Measurements from ENCODE around the gene SRGAP2B.
"Not testable (repeated sequence)": the region's sequence is repeated elsewhere in the genome, so short reads cannot be mapped to it uniquely, and the experiment has no call there.

Gene SRGAP2B

DNA sequence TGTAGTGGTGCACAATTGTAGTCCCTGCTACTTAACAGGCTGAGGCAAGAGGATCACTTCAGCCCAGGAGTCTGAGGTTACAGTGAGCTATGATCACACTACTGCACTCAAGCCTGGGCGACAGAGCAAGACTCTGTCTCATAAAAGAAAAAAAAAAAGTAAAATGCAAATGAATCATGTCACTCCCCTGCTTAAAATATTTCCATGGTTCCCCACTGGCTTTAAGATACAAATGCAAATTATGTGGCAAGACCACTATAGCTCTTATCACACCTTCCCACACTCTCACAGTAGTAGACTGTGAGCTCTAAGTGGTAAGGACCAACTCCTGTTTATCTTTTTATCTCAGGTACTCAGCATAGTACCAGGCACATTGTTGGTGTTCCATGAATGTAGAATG is 53.6 kb downstream of the SRGAP2B start:
- not testable (repeated sequence) for DNase-seq

DNA sequence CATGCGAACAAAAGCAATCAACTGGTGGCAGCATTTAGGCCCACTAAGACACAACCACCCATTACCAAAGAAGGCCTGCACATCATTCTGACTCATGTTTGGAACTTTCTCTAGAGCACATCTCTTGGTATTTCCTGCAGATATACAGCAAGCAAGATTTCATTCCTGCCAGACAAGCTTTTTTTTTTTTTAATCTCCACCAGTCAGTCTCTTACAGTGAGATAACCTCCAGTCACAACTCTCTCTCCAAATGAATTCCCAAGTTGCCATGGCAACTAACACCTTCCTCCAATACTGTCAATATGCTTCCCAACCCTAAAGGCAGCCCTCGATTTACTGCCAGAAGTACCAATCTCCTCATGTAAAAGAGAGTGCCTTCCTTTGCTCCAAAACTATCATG is 59.1 kb downstream of the SRGAP2B start:
- not testable (repeated sequence) for DNase-seq

DNA sequence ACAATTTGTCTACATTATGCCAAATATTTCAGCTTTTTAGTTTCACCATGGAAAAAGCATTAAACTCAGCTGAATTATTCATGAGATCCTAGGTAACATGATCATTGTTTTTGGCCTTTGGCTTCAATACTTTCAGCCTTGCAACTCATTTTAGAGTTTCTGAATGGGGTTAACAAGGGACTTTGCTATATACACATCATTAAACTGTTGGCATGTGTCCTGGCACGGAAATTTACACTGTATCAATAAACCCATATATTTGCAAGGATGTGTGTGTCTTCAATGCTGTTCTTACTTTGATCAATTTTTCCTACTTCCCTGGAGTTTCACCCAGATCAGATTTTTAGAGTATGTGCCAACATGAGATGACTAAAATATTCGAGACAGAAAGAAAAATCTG is 61.6 kb downstream of the SRGAP2B start:
- DNase-seq = not testable (repeated sequence)

DNA sequence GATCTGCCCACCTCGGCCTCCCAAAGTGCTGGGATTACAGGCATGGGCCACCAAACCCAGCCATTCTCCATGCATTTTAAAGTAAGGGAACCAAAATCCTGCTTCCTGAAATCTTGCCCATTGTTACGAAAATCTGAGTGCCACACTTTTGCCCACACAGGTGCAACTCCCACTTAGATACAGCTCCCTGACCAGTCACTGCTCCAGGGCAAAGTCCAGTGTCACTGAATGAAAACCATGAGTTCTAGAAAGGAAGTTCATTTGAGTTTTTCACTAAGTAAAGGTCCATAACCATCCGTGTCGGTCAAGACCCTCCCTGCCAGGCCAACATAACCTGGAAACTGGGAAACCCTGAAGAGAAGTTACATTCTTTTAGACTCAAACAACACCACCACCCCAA is 67.9 kb downstream of the SRGAP2B start:
- DNase-seq = not testable (repeated sequence)

DNA sequence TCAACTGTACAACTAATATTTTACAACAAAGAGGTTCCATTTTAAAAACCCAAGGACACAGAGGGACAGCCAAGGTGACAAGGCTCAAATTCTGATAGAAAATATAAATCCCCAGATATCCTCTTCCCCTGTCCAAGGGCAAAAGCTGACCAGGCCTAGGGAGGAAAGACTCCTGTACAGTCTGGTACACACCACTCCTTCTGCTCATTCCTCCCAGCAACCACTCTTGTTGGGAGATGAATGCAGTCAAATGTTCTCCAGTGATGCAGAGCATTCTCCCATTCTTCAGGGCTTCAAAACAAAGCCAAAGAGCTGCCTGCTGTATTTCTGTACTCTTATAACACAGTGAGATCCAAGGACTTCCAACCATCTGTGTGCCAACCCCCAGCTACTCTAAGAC is 69.8 kb downstream of the SRGAP2B start:
- DNase-seq = not testable (repeated sequence)

DNA sequence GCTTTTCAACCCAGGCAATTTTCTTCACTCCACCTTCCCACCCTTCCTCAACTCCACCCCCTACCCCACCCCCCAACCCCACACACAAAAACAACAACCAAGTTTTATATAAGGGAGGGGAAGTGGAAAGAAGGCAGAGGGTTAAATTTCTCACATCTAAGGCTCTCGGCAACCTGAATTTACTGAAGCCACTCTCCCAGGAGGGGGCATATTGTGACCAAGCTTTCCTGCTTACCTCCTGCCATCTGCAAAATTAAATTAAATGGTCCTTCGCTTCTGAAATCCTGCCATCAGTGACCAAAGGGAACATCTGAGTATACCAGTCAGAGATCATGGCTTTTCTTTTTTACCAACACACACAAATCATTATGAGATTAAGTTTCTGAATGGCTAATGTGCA is 72.9 kb downstream of the SRGAP2B start:
- DNase-seq = not testable (repeated sequence)

DNA sequence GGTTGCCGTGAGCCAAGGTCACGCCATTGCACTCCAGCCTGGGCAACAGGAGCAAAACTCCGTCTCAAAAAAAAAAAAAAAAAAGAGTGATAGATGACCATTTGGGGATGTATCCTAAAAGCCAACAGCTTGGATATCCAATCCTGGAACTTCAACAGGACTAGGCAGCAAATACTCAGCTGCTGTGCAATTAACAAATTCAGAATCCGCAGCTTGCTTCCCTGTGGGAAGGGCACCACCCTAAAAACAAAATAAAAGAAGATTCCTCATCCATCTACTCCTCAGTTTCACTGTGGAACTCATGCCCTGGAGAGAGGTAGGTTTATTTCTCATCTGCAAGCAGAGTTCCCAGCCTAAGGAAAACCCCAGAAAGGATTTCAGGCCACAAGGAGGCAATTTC is 73.4 kb downstream of the SRGAP2B start:
- DNase-seq = not testable (repeated sequence)

DNA sequence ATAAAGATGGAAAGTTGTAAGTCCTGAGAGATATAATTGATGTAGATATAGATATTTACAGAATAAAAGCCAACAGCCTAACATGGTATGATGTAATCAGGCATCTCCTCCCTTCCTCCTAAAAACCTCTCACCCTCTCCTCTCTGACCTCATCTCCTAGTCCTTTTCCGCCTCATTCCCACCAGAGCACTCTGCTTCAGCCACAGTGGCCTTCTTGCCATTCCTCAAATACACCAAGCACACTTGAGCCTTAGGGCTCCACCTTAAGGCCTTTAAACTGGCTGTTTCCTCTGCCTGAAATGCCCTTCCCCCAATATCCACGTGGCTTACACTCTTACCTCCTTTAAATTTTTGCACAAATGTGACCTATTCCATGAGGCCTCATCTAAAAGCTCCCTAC is 75.4 kb downstream of the SRGAP2B start:
- DNase-seq = not testable (repeated sequence)

DNA sequence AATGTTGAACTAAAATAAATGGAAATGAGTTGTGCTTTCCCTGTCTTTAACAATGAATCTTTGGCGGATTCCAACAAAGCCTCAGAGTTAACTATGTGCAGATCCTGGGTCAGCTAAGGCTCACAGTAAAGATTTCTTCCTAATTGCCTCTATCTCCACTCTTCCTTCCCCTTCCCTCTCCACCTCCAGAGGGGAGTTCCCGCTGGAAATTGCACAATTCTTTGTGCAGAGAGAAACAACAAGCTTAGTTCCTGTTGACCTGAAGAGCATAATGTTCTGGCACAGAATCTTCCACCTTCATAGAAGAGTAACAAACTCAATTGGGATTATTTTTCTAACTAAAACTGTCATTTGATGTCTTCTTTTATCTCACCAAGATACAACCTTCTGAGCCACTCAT is 77.4 kb downstream of the SRGAP2B start:
- not testable (repeated sequence) for DNase-seq

DNA sequence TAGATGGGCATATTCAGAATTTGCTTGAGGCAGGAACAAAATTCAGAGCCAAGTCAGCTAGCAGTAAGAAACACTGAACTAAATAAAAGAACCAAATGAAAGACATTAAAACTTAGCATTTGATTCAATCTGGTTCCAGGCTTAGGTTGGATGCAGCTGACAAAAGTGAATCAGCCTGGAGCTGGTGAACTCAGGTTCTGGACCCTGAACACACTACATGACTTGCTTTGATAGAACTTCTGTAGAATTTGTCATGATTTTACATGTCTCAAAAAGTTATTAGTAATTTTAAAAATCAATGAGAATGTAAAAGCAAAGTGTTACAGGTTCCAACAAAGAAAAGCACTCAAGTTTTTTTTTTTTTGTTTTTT is 78.7 kb downstream of the SRGAP2B start:
- DNase-seq = not testable (repeated sequence)

DNA sequence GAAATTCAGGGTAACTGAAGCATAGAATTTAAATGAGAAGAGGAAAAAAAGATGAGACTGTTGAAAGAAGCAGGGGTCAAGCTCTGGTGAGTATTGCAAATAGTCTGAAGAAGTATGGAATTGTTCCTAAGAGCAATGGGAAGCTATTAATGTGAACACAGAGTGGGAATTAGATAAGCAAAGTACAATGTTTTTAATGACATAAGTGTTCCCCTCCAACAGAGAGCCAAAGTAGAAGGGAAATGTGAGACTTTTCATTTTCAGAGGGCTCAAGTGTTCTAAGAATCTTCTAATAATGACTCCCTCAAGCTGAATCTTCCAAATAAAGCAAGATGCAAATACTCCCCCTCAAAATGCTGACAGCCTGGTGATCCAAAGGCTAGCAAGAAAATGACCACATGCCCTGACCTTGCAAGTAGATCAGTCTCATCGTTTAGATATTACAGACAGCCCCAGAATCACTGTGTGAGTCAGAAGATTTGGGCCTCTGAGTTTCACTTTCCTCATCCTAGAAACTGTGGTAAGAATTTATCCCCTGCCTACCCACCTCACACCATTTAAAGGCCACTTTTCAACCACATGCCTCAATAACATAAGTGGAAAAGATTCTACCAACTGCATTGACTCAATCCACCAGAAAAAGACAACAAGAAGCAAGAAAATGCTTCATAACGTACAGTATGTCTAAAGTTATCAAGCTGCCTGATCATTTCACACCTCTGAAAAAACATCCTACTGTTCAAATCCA is 79.2 kb downstream of the SRGAP2B start:
- not testable (repeated sequence) for DNase-seq

DNA sequence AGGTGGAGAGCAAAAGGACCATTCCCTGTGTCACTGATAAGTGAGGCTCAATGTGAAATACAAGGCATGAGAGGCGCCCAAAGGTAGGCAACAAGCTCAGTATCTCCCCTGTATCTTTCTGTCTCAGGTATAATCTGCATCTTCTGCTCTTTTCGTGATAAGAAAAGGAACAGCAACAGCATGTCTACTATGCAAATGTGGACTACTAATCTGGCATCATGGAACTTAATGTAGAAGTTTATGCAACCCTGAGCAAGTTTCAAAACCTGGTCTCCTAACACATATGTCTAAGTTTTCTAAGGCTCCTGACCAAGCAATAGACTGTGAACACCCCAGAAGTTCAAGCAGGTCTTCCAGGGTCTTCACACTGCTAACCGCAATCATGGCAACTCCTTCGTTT is 81.8 kb downstream of the SRGAP2B start:
- DNase-seq = not testable (repeated sequence)

DNA sequence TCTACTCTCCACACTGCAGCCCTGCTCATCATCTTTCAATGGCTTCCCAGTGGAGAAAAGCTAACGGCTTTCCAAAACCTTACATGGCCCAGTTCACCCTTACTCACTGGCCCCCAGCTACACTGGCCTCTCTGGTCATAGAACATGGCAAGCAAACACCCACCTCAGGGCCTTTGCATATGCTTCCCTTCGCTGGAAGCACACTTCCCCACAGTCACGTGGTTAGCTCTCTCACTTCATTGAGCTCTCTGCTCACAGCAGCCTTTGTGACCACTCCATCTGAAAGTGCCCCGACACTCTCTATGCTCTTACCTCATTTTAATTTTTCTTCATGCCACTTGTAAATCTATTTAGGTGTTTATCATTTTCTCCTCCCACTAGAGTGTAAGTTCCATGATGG is 83.3 kb downstream of the SRGAP2B start:
- not testable (repeated sequence) for DNase-seq

DNA sequence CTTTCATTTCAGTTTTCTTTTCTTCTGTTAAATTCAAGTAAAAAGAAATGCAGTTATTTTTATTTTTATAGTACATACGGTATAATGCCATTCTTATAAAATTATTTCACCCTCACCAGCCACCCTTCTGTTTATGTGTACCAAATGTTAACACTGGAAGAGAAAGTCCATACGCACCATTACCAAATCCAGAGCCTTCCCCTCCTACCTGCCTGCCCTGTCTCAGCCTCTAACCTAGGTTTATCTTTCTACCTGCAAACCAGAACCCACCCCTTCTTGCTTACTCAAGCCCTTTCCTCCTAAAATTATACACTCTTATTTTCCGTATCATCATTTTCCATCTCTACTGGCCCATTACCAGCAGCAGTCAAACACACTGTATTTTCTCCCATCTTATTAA is 84.5 kb downstream of the SRGAP2B start:
- DNase-seq = not testable (repeated sequence)

DNA sequence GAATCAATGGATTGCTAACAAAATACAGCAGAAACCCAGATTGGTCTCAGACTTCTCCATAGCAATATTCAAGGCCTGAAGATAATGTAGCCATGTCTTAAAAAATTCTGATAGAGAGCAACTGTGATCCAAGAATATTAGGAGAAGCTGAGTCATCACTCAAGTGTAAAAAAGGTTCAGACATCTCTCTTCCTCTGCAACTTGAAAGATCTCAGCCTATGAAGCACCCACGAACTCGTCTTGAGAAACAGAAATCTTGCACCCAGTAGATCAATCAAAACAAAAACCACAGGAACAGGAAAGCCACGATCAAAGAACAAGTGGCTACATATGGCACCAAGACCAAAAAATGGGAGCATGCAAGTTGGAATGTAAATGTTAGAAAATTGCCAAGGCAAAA is 85.2 kb downstream of the SRGAP2B start:
- not testable (repeated sequence) for DNase-seq

DNA sequence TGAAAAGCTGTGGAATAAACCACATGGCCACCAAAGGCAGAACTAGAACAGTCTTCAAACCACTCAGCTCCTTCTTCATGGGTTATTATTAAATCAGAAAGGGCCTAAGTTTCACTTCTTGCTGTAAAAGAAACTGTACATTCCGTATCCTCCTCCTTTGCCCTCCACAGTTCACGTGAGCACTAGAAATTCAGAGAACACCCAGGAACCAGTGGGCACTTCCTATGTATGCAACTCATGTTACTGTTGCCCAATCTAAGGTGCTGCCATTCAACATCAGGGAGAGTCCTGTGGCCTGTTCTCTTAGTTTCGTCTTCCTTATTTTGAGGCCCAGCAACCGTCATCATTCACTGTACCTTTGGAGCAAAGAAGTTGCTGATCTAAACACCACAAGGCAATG is 86.7 kb downstream of the SRGAP2B start:
- not testable (repeated sequence) for DNase-seq

DNA sequence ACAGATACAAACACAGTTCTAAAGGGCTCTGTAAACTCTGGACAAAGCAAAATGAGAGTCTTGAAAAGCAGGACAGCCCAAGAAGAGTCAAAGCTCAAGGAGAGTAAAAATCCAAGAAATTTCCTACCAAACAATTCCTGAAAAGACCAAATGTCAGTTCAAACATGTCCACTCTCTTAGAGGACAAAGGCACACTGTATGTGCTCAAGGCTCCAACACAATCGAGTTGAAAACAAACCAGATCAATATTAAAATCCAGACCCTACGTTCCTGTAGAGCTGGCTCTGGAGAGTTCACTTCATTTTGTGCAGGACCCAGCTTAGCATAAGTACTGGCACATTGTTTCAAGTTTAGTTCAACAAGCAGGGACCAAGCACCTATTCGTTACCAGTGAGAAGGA is 90.0 kb downstream of the SRGAP2B start:
- not testable (repeated sequence) for DNase-seq

DNA sequence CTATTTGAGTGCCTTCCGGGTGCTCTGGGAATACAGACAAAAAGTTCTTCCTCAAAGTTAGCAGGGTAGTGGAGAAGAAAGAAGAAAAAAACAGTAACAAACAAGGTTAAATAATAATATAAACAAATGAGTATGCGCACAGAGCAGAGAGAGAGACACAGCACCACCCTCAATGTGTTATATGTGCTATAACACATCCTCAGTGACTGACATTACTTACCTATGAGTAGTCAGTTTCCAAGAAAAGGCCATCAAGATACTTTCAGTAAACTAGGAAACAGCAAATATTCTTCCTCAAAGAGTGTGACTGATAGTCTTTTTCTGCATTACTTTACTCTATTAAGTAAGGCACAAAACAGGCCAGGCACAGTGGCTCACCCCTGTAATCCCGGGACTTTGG is 93.7 kb downstream of the SRGAP2B start:
- not testable (repeated sequence) for DNase-seq

DNA sequence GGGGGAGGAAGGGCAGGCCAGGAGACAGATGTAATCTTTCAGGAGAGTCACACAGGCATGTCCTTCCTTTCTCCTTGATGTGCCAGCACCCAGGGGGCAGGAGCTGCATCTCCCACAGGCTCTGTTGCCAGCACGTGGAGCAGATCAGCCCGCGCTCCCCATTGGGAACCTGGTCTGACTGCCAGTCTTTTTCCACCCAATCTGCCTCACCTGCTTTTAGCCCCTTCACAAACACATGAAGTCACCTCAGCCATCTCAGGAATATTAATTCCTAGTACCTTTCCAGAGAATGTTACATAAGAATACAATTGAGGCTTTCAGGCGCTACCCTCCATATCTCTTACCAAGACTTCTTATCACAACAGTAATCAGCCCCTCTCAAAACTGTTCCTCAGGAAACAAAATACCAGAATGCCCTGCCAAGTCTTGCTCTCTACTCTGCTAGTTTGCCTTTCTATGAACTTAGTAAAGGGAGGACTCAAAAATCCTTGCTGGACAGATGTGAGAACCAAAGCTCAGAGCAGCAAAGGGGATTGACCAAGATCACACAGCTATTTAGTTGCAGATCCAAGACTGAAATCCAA is 94.3 kb downstream of the SRGAP2B start:
- DNase-seq = not testable (repeated sequence)

DNA sequence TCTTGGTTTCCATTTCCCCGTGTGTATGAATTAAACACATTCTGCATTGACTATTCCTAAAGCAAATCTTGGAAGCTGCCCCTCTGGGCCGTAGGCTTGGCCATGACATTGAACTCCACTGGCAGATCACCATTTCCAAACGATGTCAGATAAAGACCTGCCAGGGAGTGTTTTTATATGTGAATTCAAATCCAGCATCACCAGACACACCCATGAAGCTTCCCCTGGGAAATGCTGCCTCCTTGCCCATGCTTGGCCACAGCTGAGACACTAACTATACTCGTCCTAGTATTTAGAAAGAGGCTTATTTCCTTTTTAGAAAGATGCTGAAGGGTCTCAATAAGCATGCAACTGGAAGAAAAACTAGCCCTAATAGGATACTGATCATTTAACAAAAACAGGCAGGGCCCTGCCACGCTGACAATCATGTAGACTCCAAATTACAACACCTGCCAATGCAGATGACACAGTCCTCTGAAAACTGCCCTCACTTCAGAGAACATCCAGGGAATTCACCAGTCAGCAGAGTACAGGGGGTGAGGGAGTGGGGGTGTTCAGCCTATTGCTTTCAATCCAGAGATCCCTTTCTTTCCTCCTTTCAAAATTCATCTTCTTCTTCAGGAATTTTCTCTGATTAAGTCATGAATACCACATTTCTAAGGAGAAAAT is 94.9 kb downstream of the SRGAP2B start:
- DNase-seq = not testable (repeated sequence)

DNA sequence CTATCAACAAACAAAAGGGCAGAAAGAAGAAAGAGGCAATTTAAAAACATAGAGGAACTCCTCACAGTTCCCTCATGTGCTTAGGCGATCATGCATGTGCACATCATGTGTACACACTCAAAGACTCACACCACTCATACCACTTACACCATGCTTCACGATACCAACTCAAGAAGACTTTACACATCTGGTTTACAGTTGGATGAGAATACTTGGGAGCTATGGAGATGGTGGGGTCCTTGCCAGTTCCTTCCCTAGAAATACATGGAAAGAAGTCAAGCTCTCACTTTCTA is 96.2 kb downstream of the SRGAP2B start:
- not testable (repeated sequence) for DNase-seq

DNA sequence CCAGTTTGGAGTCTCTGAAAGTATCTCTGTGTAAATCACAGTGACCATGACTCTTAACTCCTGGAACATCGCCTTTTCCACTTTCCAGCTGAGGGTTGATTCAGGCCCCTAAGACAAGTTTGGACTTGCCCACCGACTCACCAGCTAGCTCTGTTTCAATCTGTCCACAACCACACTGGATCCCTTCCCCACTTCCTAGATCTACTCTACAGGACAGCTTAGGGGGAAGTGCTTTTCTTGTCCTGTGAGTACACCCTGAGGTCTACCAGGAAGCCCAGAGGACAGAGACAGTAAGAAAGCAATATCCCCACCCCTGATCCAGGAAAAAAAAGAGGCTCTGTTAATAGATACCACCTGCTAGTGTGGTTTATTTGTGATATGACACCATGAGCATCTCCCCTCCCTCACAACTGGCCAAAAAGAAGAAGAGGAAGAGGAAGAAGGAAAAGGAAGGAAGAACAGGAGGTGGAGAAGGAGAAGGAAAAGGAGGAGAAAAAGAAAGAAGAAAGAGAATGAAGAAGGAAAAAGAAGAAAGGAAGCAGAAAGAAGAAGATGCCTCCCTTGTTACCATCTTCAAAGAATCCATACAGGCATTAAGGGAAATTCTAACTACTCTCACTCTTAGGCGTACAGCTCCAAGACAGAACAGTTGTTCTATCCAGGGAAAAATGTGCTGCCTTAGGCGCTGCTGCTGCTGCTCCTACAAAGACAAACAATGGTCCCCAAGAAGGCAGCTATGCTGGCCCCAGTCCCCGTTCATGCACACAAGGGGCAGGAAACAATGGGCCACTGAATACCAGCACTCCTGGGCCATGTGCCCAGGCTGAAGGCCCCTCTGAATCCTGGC is 96.8 kb downstream of the SRGAP2B start:
- not testable (repeated sequence) for DNase-seq

DNA sequence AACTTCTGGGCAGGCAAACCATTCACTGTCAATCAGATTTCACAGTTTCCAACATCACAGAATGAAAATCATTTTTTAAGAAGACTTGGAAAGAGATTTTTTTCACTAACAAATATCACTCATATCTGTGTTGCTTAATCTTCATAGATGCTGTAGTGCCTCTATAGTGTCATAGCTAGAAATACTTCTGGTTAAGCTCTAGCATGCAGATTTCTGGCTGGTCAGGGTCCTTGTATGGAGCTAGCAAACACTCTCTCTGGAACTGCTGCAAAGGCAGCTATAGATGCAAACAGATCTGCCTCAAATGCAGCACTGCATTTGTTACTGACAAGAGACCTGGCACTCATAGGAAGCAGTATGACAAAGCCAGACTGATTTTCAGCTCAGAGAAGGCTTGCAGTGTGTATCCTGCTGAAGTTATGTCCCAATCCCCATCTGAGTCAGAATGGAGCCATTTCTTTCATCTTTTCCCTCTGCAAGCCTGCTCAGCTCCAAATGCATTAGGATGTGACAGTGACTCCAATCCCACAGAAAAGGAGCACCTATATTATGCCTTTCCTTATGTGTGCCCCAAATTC is 99.2 kb downstream of the SRGAP2B start:
- DNase-seq = not testable (repeated sequence)
